PFSK-1 (cell line): ENCODE results near the gene GABARAP.

ENCODE experiments used
- FOXP2 ChIP-seq: optimal IDR thresholded peaks from 2 replicates; pipeline ENCODE3; 2011; ENCODE audit warnings: borderline replicate concordance, control low read depth, inconsistent platforms; ENCODE audit not compliant: insufficient read depth; ENCODE audit errors: extremely low read length, extremely low read depth
- POLR2AphosphoS5 ChIP-seq: IDR thresholded peaks from 2 replicates; pipeline ENCODE4 v1.6.1; 2012; ENCODE audit warnings: low read depth, mild to moderate bottlenecking, control low read depth, low read length, moderate library complexity
- SIN3A ChIP-seq: IDR thresholded peaks from 2 replicates; pipeline ENCODE4 v1.6.1; 2012; ENCODE audit warnings: mild to moderate bottlenecking, low read length, moderate library complexity, borderline replicate concordance; ENCODE audit not compliant: insufficient read depth
- TAF1 ChIP-seq: IDR thresholded peaks from 2 replicates; pipeline ENCODE4 v1.6.1; 2012; ENCODE audit warnings: low read length, control low read depth, borderline replicate concordance; ENCODE audit not compliant: insufficient read depth
- TF ChIP-seq, protein P1 (sequence below), 2 experiments: IDR thresholded peaks; 2 replicates each; pipeline versions ENCODE4 v1.6.1 to v1.8.0; 2011 to 2012; ENCODE audit warnings: low read depth in 2 of 2, low read length in 2 of 2, control low read depth in 1 of 2, inconsistent platforms in 1 of 2, mild to moderate bottlenecking in 1 of 2, moderate library complexity in 1 of 2; ENCODE audit not compliant: insufficient read depth in 1 of 2

The GABARAP gene

GRCh38 chr17:7204336-7204735 lies 37.9 kb downstream of the GABARAP start:
- TF ChIP-seq FOXP2 (no peak), POLR2AphosphoS5 (no peak), TAF1 (no peak), SIN3A (no peak)
- TF ChIP-seq, protein P1, sequence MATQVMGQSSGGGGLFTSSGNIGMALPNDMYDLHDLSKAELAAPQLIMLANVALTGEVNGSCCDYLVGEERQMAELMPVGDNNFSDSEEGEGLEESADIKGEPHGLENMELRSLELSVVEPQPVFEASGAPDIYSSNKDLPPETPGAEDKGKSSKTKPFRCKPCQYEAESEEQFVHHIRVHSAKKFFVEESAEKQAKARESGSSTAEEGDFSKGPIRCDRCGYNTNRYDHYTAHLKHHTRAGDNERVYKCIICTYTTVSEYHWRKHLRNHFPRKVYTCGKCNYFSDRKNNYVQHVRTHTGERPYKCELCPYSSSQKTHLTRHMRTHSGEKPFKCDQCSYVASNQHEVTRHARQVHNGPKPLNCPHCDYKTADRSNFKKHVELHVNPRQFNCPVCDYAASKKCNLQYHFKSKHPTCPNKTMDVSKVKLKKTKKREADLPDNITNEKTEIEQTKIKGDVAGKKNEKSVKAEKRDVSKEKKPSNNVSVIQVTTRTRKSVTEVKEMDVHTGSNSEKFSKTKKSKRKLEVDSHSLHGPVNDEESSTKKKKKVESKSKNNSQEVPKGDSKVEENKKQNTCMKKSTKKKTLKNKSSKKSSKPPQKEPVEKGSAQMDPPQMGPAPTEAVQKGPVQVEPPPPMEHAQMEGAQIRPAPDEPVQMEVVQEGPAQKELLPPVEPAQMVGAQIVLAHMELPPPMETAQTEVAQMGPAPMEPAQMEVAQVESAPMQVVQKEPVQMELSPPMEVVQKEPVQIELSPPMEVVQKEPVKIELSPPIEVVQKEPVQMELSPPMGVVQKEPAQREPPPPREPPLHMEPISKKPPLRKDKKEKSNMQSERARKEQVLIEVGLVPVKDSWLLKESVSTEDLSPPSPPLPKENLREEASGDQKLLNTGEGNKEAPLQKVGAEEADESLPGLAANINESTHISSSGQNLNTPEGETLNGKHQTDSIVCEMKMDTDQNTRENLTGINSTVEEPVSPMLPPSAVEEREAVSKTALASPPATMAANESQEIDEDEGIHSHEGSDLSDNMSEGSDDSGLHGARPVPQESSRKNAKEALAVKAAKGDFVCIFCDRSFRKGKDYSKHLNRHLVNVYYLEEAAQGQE (IDR thresholded peaks at IDR 0.05; ENCODE audit: insufficient read depth in 1 of 2, low read depth in 2 of 2, low read length in 2 of 2) = no peak

GRCh38 chr17:7203391-7203790 lies 38.9 kb downstream of the GABARAP start:
- TF ChIP-seq TAF1 (no peak), POLR2AphosphoS5 (no peak), FOXP2 (no peak), SIN3A (no peak)
- TF ChIP-seq, protein P1 (IDR thresholded peaks at IDR 0.05; ENCODE audit: insufficient read depth in 1 of 2, low read depth in 2 of 2, low read length in 2 of 2) = no peak

DNA sequence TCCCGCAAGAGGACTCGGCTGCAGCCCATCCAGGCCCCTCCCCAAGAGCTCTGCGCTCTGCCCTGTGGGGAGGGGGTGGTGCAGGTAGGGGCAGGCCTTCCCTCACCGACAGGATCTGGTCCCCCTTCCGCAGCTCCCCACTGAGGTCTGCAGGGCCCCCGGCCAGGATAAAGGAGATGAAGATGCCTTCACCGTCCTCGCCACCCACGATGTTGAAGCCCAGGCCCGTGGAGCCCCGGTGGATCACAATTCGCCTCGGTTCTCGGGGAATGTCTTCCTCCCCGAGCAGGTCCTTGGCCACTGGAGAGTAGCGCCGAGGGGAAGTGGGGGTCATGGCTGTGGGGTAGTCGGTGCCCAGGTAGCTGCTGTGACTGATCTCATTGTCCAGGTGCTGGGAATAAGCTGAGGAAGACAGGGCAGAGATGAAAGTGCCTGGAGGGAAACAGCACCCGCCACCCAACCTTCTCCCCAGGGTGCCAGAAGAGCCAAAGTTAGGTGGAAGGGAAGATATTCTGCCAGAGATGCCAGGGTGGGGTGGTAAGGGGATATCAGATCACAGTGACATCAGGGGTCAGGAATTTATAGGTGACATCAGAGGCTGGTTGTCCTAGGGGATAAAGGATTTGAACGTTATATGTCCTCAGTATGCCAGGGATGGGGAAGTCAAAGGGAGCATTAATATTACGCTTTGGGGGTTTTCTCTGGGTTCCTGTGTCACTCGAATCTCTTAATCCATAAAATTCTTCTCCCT lies 45.4 kb downstream of the GABARAP start:
- TF ChIP-seq TAF1 (no peak), FOXP2 (no peak), POLR2AphosphoS5 (no peak), SIN3A (no peak)
- TF ChIP-seq, protein P1 (IDR thresholded peaks at IDR 0.05; ENCODE audit: insufficient read depth in 1 of 2, low read depth in 2 of 2, low read length in 2 of 2) = no peak

DNA sequence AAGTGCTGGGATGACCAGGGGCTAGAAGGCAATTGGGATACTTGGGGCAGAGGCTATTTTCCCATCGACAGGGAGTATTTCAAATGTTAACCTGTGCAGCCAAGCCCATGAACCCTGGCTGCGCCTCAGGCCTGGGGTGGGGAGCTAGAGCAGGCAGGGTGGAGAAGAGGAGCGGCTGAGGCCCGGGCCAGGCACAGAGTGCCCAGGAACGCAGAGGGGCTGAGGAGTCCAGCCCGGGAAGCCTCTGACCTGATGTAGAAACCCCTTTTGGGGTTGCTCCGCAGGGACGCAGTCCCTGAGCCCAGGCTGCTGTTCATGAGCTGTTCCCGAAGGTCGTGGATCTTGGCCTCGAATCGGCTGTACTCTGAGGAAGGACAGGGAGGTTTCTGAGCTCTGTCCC lies 46.3 kb downstream of the GABARAP start:
- TF ChIP-seq POLR2AphosphoS5 = no peak
- no peak for TF ChIP-seq TAF1
- no peak for TF ChIP-seq FOXP2
- no peak for TF ChIP-seq SIN3A
- TF ChIP-seq, protein P1 (IDR thresholded peaks at IDR 0.05; ENCODE audit: insufficient read depth in 1 of 2, low read depth in 2 of 2, low read length in 2 of 2) = no peak
